ENCODE data around the gene UFSP1.
"Not testable (repeated sequence)": the region's sequence is repeated elsewhere in the genome, so short reads cannot be mapped to it uniquely, and the experiment has no call there.

The UFSP1 gene

GRCh38 chr7:100859856-100860255 is 29.7 kb downstream of the UFSP1 start:
- no peak for DNase-seq (ENCODE audit: low spot score)

- peak; percentile 3 for DNase-seq (ENCODE audit: low spot score)
Observed at GRCh38 chr7:100856871-100857282, 32.6 kb downstream of the UFSP1 start.

GRCh38 chr7:100855515-100855914 is 34.0 kb downstream of the UFSP1 start:
- peak; percentile 1 for DNase-seq (ENCODE audit: low spot score)

GRCh38 chr7:100854899-100855298 is 34.6 kb downstream of the UFSP1 start:
- DNase-seq (ENCODE audit: low spot score), result not testable (repeated sequence)

- peak; percentile 2 for DNase-seq (ENCODE audit: low spot score)
Observed at GRCh38 chr7:100854146-100854895, 35.2 kb downstream of the UFSP1 start.

- DNase-seq (ENCODE audit: low spot score), result peak; percentile 99
Observed at GRCh38 chr7:100852048-100852872, 37.3 kb downstream of the UFSP1 start, which contains the start of gene SLC12A9. TSS of gene SLC12A9 (plus strand) at chr7:100852713. CDS start at chr7:100854198, 1,485 bp downstream.

- DNase-seq (ENCODE audit: low spot score), result peak; percentile 0
Observed at GRCh38 chr7:100847360-100847759, 42.2 kb downstream of the UFSP1 start.

- no peak for DNase-seq (ENCODE audit: low spot score)
Observed at GRCh38 chr7:100840470-100841100, 48.9 kb downstream of the UFSP1 start.

GRCh38 chr7:100839361-100839760 is 50.2 kb downstream of the UFSP1 start:
- peak; percentile 0 for DNase-seq (ENCODE audit: low spot score)

Data from AG20443 (cell line).